Sigmoid colon (tissue), 7 donors: ENCODE measurements around the gene ALKBH3. TPM values are rescaled to one million over a fixed set of nuclear protein-coding genes. Genes with fewer than 3 reads are reported as not detected.

ENCODE experiments used
- DNase-seq: peaks from one replicate; pipeline ENCODE4 v3.0.0-alpha.2; 2019
- H3K27ac ChIP-seq, 4 donors: fragments of 200-600 bp; sonication (generic); one replicate each; pipeline ENCODE4 v1.5.1; 2016 to 2019; ENCODE audit warnings: mild to moderate bottlenecking in 1 of 4
- H3K27me3 ChIP-seq, 3 donors: fragments of 200-600 bp; sonication (generic); one replicate each; pipeline ENCODE4 v1.5.1; 2019; ENCODE audit warnings: mild to moderate bottlenecking in 1 of 3
- H3K36me3 ChIP-seq, 4 donors: fragments of 200-600 bp; sonication (generic); one replicate each; pipeline ENCODE4 v1.5.1; 2016 to 2019
- H3K4me1 ChIP-seq, 4 donors: fragments of 200-600 bp; sonication (generic); one replicate each; pipeline ENCODE4 v1.5.1; 2017 to 2019
- H3K4me3 ChIP-seq, 4 donors: fragments of 200-600 bp; sonication (generic); one replicate each; pipeline ENCODE4 v1.5.1; 2017 to 2019; ENCODE audit warnings: mild to moderate bottlenecking in 2 of 4, moderate library complexity in 1 of 4
- H3K9me3 ChIP-seq, 4 donors: fragments of 200-600 bp in 3 of 4; sonication (generic) in 3 of 4; one replicate each; pipeline versions ENCODE4 v1.5.1 to v1.6.1; 2013 to 2019
- CTCF ChIP-seq, 4 experiments: fragments of 450-650 bp in 3 of 4; fragments of 200-600 bp in 1 of 4; IDR thresholded peaks; one replicate each; pipeline ENCODE4 v1.5.1; 2016 to 2019; ENCODE audit warnings: antibody characterized with exemption in 4 of 4, mild to moderate bottlenecking in 3 of 4, moderate library complexity in 2 of 4
- EP300 ChIP-seq, 4 donors: sonication (generic); formaldehyde crosslinking; IDR thresholded peaks; one replicate each; pipeline ENCODE4 v1.6.1; 2017; ENCODE audit warnings: antibody characterized with exemption in 4 of 4
- POLR2A ChIP-seq, 2 donors: fragments of 450-650 bp; IDR thresholded peaks; one replicate each; pipeline ENCODE4 v1.6.1; 2016; ENCODE audit warnings: antibody characterized with exemption in 2 of 2, mild to moderate bottlenecking in 2 of 2, moderate library complexity in 2 of 2
- POLR2AphosphoS5 ChIP-seq, 4 donors: sonication (generic); formaldehyde crosslinking; IDR thresholded peaks; one replicate each; pipeline ENCODE4 v1.6.1; 2017; ENCODE audit warnings: antibody characterized with exemption in 4 of 4
- WGBS, 2 donors: extraction: QIAGEN DNeasy Blood & Tissue Kit; methylation state at CpG; one replicate each; pipeline ENCODE4 v1.1.7; 2013; 5-methylcytosine and 5-hydroxymethylcytosine counted together
- intact Hi-C: fragments of 100-400 bp; cut with DNase I; formaldehyde crosslinking; loops from one replicate; pipeline ENCODE4 v1.15.1; 2023
- polyA plus RNA-seq, 3 donors: library from polyadenylated mRNA; stranded (reverse); fragments of 200-250 nt; gene quantifications; one replicate each; pipeline ENCODE4 v1.2.3, GENCODE V29; 2013
- total RNA-seq, 4 donors: library from RNA; depleted of rRNA; stranded (reverse); fragments of >200 nt; gene quantifications; one replicate each; pipeline ENCODE4 v1.1.0, GENCODE V29; 2016
- donor health status: healthy with polysubstance abuse.
- donor health status: Bipolar disorder and iron deficiency.
- donor health status: healthy.

ALKBH3 gene
- total and polyA plus RNA-seq, 7 donors = 15.7 to 31.2 (median 27.3) TPM

- peaks cover 0 to 3% (median 0%) of the 10 kb centered on the region in 4 donors for H3K9me3 ChIP-seq
- H3K36me3 ChIP-seq = no peaks in the 10 kb centered on the region
- DNase-seq = no peak
- TF ChIP-seq CTCF (IDR thresholded peaks at IDR 0.05) (no peak), EP300 (IDR thresholded peaks at IDR 0.05) (no peak), POLR2AphosphoS5 (IDR thresholded peaks at IDR 0.05) (no peak), POLR2A (IDR thresholded peaks at IDR 0.05) (no peak)
- intact Hi-C loops = no loop called here
- peaks cover 0 to 3% (median 0%) of the 10 kb centered on the region in 3 donors for H3K27me3 ChIP-seq
- no peak overlapping the region for H3K4me3 ChIP-seq
- H3K27ac ChIP-seq = no peak overlapping the region
- 87 to 89% methylated on average over 6 of the region's 6 CpGs for WGBS, 2 donors
- H3K4me1 ChIP-seq = no peaks in the 10 kb centered on the region
Observed at GRCh38 chr11:43952020-43952400, 71.4 kb downstream of the ALKBH3 start.

GRCh38 chr11:43952401-43953342 is 72.0 kb downstream of the ALKBH3 start:
- intact Hi-C loops = no loop called here
- TF ChIP-seq CTCF (IDR thresholded peaks at IDR 0.05) (no peak), POLR2AphosphoS5 (IDR thresholded peaks at IDR 0.05) (no peak), EP300 (IDR thresholded peaks at IDR 0.05) (no peak), POLR2A (IDR thresholded peaks at IDR 0.05) (no peak)
- Histone ChIP-seq H3K9me3 (peaks cover 0 to 3% (median 0%) of the 10 kb centered on the region in 4 donors), H3K4me1 (no peaks in the 10 kb centered on the region), H3K36me3 (no peaks in the 10 kb centered on the region), H3K27ac (no peak overlapping the region), H3K27me3 (no peaks in the 10 kb centered on the region), H3K4me3 (no peak overlapping the region)
- WGBS, 2 donors = 73 to 79% methylated on average over 12 of the region's 12 CpGs
- no peak for DNase-seq

- Histone ChIP-seq H3K27ac (no peak overlapping the region), H3K9me3 (peaks cover 0 to 3% (median 0%) of the 10 kb centered on the region in 4 donors), H3K36me3 (no peaks in the 10 kb centered on the region), H3K4me1 (no peaks in the 10 kb centered on the region), H3K27me3 (no peaks in the 10 kb centered on the region), H3K4me3 (no peak overlapping the region)
- intact Hi-C loops = no loop called here
- no peak for DNase-seq
- TF ChIP-seq EP300 (IDR thresholded peaks at IDR 0.05) = no peak
- TF ChIP-seq POLR2A (IDR thresholded peaks at IDR 0.05) = no peak
- TF ChIP-seq POLR2AphosphoS5 (IDR thresholded peaks at IDR 0.05) = no peak
- TF ChIP-seq CTCF (IDR thresholded peaks at IDR 0.05) = no peak
- 90 to 93% methylated on average over 6 of the region's 6 CpGs for WGBS, 2 donors
Observed at GRCh38 chr11:43953521-43953920, 72.9 kb downstream of the ALKBH3 start.

- H3K4me1 ChIP-seq = no peaks in the 10 kb centered on the region
- intact Hi-C loops = no loop called here
- 90 to 91% methylated on average over 7 of the region's 7 CpGs for WGBS, 2 donors
- H3K9me3 ChIP-seq = peaks cover 0 to 3% (median 0%) of the 10 kb centered on the region in 4 donors
- no peak overlapping the region for H3K27ac ChIP-seq
- no peak overlapping the region for H3K4me3 ChIP-seq
- DNase-seq = no peak
- no peaks in the 10 kb centered on the region for H3K36me3 ChIP-seq
- TF ChIP-seq EP300 (IDR thresholded peaks at IDR 0.05) (no peak), POLR2A (IDR thresholded peaks at IDR 0.05) (no peak), POLR2AphosphoS5 (IDR thresholded peaks at IDR 0.05) (no peak), CTCF (IDR thresholded peaks at IDR 0.05) (no peak)
- no peaks in the 10 kb centered on the region for H3K27me3 ChIP-seq
Observed at GRCh38 chr11:43954241-43954640, 73.6 kb downstream of the ALKBH3 start.
